ENCODE measurements around the gene MYBPC1. TPM values are rescaled to one million over a fixed set of nuclear protein-coding genes. Genes with fewer than 3 reads are reported as not detected.
"Not testable (repeated sequence)": the region's sequence is repeated elsewhere in the genome, so short reads cannot be mapped to it uniquely, and the experiment has no call there.

The MYBPC1 gene
- total RNA-seq (2014; rRNA removed; shearing (Covaris generic)), result not detected in 2 replicates

- no peak for DNase-seq (ENCODE audit: low read depth)
Observed at GRCh38 chr12:101594700-101595099, at the start of gene MYBPC1. Gene MYBPC1 (plus strand): TSS chr12:101594971. CDS start chr12:101595071, 100 bp downstream.

- no peak for DNase-seq (ENCODE audit: low read depth)
Observed at GRCh38 chr12:101551362-101552114, 43.2 kb upstream of the MYBPC1 start.

- DNase-seq (ENCODE audit: low read depth), result peak; percentile 31
Observed at GRCh38 chr12:101552277-101552676, 42.5 kb upstream of the MYBPC1 start.

- no peak for DNase-seq (ENCODE audit: low read depth)
Observed at GRCh38 chr12:101557094-101557493, 37.7 kb upstream of the MYBPC1 start.

- DNase-seq (ENCODE audit: low read depth), result not testable (repeated sequence)
Observed at GRCh38 chr12:101558726-101559125, 36.0 kb upstream of the MYBPC1 start.

- DNase-seq (ENCODE audit: low read depth), result peak; percentile 4
Observed at GRCh38 chr12:101563212-101563611, 31.6 kb upstream of the MYBPC1 start.

GRCh38 chr12:101564912-101565311 lies 29.9 kb upstream of the MYBPC1 start:
- DNase-seq (ENCODE audit: low read depth), result peak; percentile 1

- peak; percentile 22 for DNase-seq (ENCODE audit: low read depth)
Observed at GRCh38 chr12:101566318-101566717, 28.5 kb upstream of the MYBPC1 start.

- no peak for DNase-seq (ENCODE audit: low read depth)
Observed at GRCh38 chr12:101567918-101568317, 26.9 kb upstream of the MYBPC1 start.

- peak; percentile 35 for DNase-seq (ENCODE audit: low read depth)
Observed at GRCh38 chr12:101570047-101570446, 24.7 kb upstream of the MYBPC1 start.

GRCh38 chr12:101571105-101571504 lies 23.7 kb upstream of the MYBPC1 start:
- DNase-seq (ENCODE audit: low read depth), result no peak

GRCh38 chr12:101573743-101574142 lies 21.0 kb upstream of the MYBPC1 start:
- no peak for DNase-seq (ENCODE audit: low read depth)

- DNase-seq (ENCODE audit: low read depth), result no peak
Observed at GRCh38 chr12:101578417-101578816, 16.4 kb upstream of the MYBPC1 start.

GRCh38 chr12:101581190-101581589 lies 13.6 kb upstream of the MYBPC1 start:
- no peak for DNase-seq (ENCODE audit: low read depth)

GRCh38 chr12:101582937-101583336 lies 11.8 kb upstream of the MYBPC1 start:
- DNase-seq (ENCODE audit: low read depth), result no peak

GRCh38 chr12:101590383-101590782 lies 4.4 kb upstream of the MYBPC1 start:
- DNase-seq (ENCODE audit: low read depth), result no peak

GRCh38 chr12:101591781-101592180 lies 3.0 kb upstream of the MYBPC1 start:
- no peak for DNase-seq (ENCODE audit: low read depth)

- DNase-seq (ENCODE audit: low read depth), result no peak
Observed at GRCh38 chr12:101592448-101592847, 2.3 kb upstream of the MYBPC1 start.

GRCh38 chr12:101592921-101593320 lies 1.9 kb upstream of the MYBPC1 start:
- no peak for DNase-seq (ENCODE audit: low read depth)

- DNase-seq (ENCODE audit: low read depth), result no peak
Observed at GRCh38 chr12:101596172-101596571, 1.4 kb downstream of the MYBPC1 start.

- DNase-seq (ENCODE audit: low read depth), result no peak
Observed at GRCh38 chr12:101597164-101597563, 2.4 kb downstream of the MYBPC1 start.

- DNase-seq (ENCODE audit: low read depth), result no peak
Observed at GRCh38 chr12:101598483-101598882, 3.7 kb downstream of the MYBPC1 start.

GRCh38 chr12:101599311-101599710 lies 4.5 kb downstream of the MYBPC1 start:
- no peak for DNase-seq (ENCODE audit: low read depth)

Measured in M059J (cell line).